ENCODE data around the gene SLC52A3.

Gene SLC52A3

GRCh38 chr20:779771-780170 is 11.5 kb upstream of the SLC52A3 start:
- Histone ChIP-seq H3K36me3 (no peaks in the 10 kb centered on the region), H3K4me3 (ENCODE audit: low read depth, low read length) (no peak overlapping the region), H3K4me1 (no peaks in the 10 kb centered on the region), H3K9me3 (no peaks in the 10 kb centered on the region), H3K27me3 (no peaks in the 10 kb centered on the region)
- no peak for DNase-seq
- no peak for TF ChIP-seq CTCF (IDR thresholded peaks at IDR 0.05; ENCODE audit: low read depth, low read length)

- no peak for DNase-seq
- H3K4me3 ChIP-seq (ENCODE audit: low read depth, low read length) = no peak overlapping the region
- no peaks in the 10 kb centered on the region for H3K36me3 ChIP-seq
- no peaks in the 10 kb centered on the region for H3K4me1 ChIP-seq
- H3K27me3 ChIP-seq = no peaks in the 10 kb centered on the region
- TF ChIP-seq CTCF (IDR thresholded peaks at IDR 0.05; ENCODE audit: low read depth, low read length) = no peak
- H3K9me3 ChIP-seq = no peaks in the 10 kb centered on the region
Measured at GRCh38 chr20:776165-776564, 7.9 kb upstream of the SLC52A3 start.

- TF ChIP-seq CTCF (IDR thresholded peaks at IDR 0.05; ENCODE audit: low read depth, low read length) = no peak
- DNase-seq = no peak
- H3K27me3 ChIP-seq = no peaks in the 10 kb centered on the region
- no peaks in the 10 kb centered on the region for H3K36me3 ChIP-seq
- no peak overlapping the region for H3K4me3 ChIP-seq (ENCODE audit: low read depth, low read length)
- H3K4me1 ChIP-seq = no peaks in the 10 kb centered on the region
- no peaks in the 10 kb centered on the region for H3K9me3 ChIP-seq
Measured at GRCh38 chr20:775679-776135, 7.4 kb upstream of the SLC52A3 start.

- no peak for DNase-seq
Measured at GRCh38 chr20:774660-775057, 6.4 kb upstream of the SLC52A3 start.

GRCh38 chr20:774016-774659 is 5.8 kb upstream of the SLC52A3 start:
- Histone ChIP-seq H3K9me3 (no peaks in the 10 kb centered on the region), H3K4me1 (no peaks in the 10 kb centered on the region), H3K36me3 (no peaks in the 10 kb centered on the region), H3K4me3 (ENCODE audit: low read depth, low read length) (no peak overlapping the region), H3K27me3 (no peaks in the 10 kb centered on the region)
- no peak for DNase-seq
- no peak for TF ChIP-seq CTCF (IDR thresholded peaks at IDR 0.05; ENCODE audit: low read depth, low read length)

More at GRCh38 chr20:774660-775057, 6.4 kb upstream of the SLC52A3 start:
- Histone ChIP-seq H3K4me3 (ENCODE audit: low read depth, low read length) (no peak overlapping the region), H3K27me3 (no peaks in the 10 kb centered on the region), H3K4me1 (no peaks in the 10 kb centered on the region), H3K9me3 (no peaks in the 10 kb centered on the region), H3K36me3 (no peaks in the 10 kb centered on the region)
- no peak for TF ChIP-seq CTCF (IDR thresholded peaks at IDR 0.05; ENCODE audit: low read depth, low read length)

- Histone ChIP-seq H3K27me3 (no peaks in the 10 kb centered on the region), H3K9me3 (no peaks in the 10 kb centered on the region), H3K4me3 (ENCODE audit: low read depth, low read length) (no peak overlapping the region), H3K4me1 (no peaks in the 10 kb centered on the region), H3K36me3 (no peaks in the 10 kb centered on the region)
- DNase-seq = no peak
- TF ChIP-seq CTCF (IDR thresholded peaks at IDR 0.05; ENCODE audit: low read depth, low read length) = no peak
Measured at GRCh38 chr20:772806-773205, 4.5 kb upstream of the SLC52A3 start.

Measured in BE2C (cell line).